H1 (cell line): ENCODE measurements around the gene CLEC16A. TPM values are rescaled to one million over a fixed set of nuclear protein-coding genes. Genes with fewer than 3 reads are reported as not detected.

Experiments used
- CTCF ChIA-PET: fragments of 300-600 bp; sonication (Branson Sonifier 250); formaldehyde crosslinking; loops from one replicate; lab custom pipeline; 2021; ENCODE audit not compliant: partially characterized antibody; lab: Charles Lee
- POLR2A ChIA-PET: fragments of 300-600 bp; sonication (Branson Sonifier 250); formaldehyde crosslinking; loops from one replicate; lab custom pipeline; 2021; ENCODE audit warnings: inconsistent platforms; ENCODE audit not compliant: partially characterized antibody; lab: Charles Lee
- DNase-seq, 2 experiments: peaks; one replicate each; pipeline versions ENCODE4 v3.0.0 to v3.0.0-alpha.2; 2010 to 2022; ENCODE audit warnings: low spot score in 2 of 2, low read depth in 1 of 2, mixed read lengths in 1 of 2
- FAIRE-seq: peaks from 2 replicates; lab custom pipeline; 2011; peaks lifted over from hg19 to GRCh38; lab: Jason Lieb, UNC
- H2AFZ ChIP-seq: 2 replicates; pipeline ENCODE4 v1.8.1; 2012; ENCODE audit warnings: low read length, inconsistent platforms
- H2AK5ac ChIP-seq: 2 replicates; pipeline ENCODE4 v1.6.1; 2013; ENCODE audit warnings: low read depth, low read length
- H2BK120ac ChIP-seq: replicated peaks from 2 replicates; pipeline ENCODE3; 2013; ENCODE audit warnings: low read depth, low read length, inconsistent platforms
- H2BK12ac ChIP-seq: 2 replicates; pipeline ENCODE4 v1.6.1; 2013; ENCODE audit warnings: low read depth, low read length
- H2BK15ac ChIP-seq: 2 replicates; pipeline ENCODE4 v1.6.1; 2013; ENCODE audit warnings: low read length
- H2BK20ac ChIP-seq: 2 replicates; pipeline ENCODE4 v1.6.1; 2013; ENCODE audit warnings: low read length
- H2BK5ac ChIP-seq: 2 replicates; pipeline ENCODE4 v1.6.1; 2013; ENCODE audit warnings: low read depth, low read length
- H3K14ac ChIP-seq: 2 replicates; pipeline ENCODE4 v1.6.1; 2013; ENCODE audit warnings: inconsistent platforms; ENCODE audit not compliant: insufficient read length
- H3K18ac ChIP-seq: 2 replicates; pipeline ENCODE4 v1.6.1; 2013; ENCODE audit warnings: low read length; ENCODE audit errors: extremely low read depth
- H3K23ac ChIP-seq: 2 replicates; pipeline ENCODE4 v1.6.1; 2013; ENCODE audit warnings: inconsistent platforms; ENCODE audit not compliant: insufficient read length
- H3K23me2 ChIP-seq: 2 replicates; pipeline ENCODE4 v1.6.1; 2013; ENCODE audit warnings: low read depth, low read length
- H3K27ac ChIP-seq: 2 replicates; pipeline ENCODE4 v1.6.1; 2011; ENCODE audit warnings: low read depth, low read length, inconsistent platforms
- H3K27me3 ChIP-seq, 4 experiments: replicated peaks in 1 of 4; 1 replicate in 1 of 4; 2 replicates in 3 of 4; pipeline versions ENCODE4 v1.6.1 to v1.8.1; 2011 to 2013; ENCODE audit warnings: low read length in 3 of 4, mild to moderate bottlenecking in 3 of 4, inconsistent platforms in 2 of 4, mixed read lengths in 2 of 4, moderate library complexity in 1 of 4; ENCODE audit not compliant: control insufficient read depth in 3 of 4, insufficient read depth in 3 of 4; ENCODE audit errors: extremely low read depth in 1 of 4
- H3K36me3 ChIP-seq, 4 experiments: 2 replicates each; pipeline versions ENCODE4 v1.6.1 to v1.8.1; 2011 to 2013; ENCODE audit warnings: mild to moderate bottlenecking in 4 of 4, low read length in 3 of 4, moderate library complexity in 2 of 4, control low read depth in 1 of 4, inconsistent platforms in 1 of 4; ENCODE audit not compliant: insufficient read depth in 4 of 4, control insufficient read depth in 2 of 4
- H3K4ac ChIP-seq: replicated peaks from 2 replicates; pipeline ENCODE3; 2013; ENCODE audit warnings: low read length, low read depth, mixed read lengths, inconsistent platforms; ENCODE audit not compliant: insufficient read length
- H3K4me1 ChIP-seq, 4 experiments: replicated peaks in 1 of 4; 1 replicate in 1 of 4; 2 replicates in 3 of 4; pipeline versions ENCODE4 v1.6.1 to v1.8.1; 2011 to 2013; ENCODE audit warnings: low read length in 3 of 4, inconsistent platforms in 2 of 4, mixed read lengths in 1 of 4; ENCODE audit not compliant: insufficient read depth in 4 of 4, control insufficient read depth in 3 of 4
- H3K4me2 ChIP-seq, 2 experiments: 2 replicates each; pipeline versions ENCODE4 v1.6.1 to v1.8.1; 2011 to 2013; ENCODE audit warnings: low read depth in 2 of 2, low read length in 2 of 2, control low read depth in 1 of 2, inconsistent platforms in 1 of 2, mild to moderate bottlenecking in 1 of 2; ENCODE audit not compliant: insufficient read depth in 1 of 2
- H3K4me3 ChIP-seq, 4 experiments: fragments of 200-600, 300-600 bp in 1 of 4; sonication (generic), shearing (Covaris generic), sonication (Bioruptor Twin) in 1 of 4; 2 replicates each; pipeline versions ENCODE4 v1.5.1 to v1.8.1; 2011 to 2016; ENCODE audit warnings: low read length in 4 of 4, low read depth in 3 of 4, control low read depth in 2 of 4, inconsistent platforms in 2 of 4, mild to moderate bottlenecking in 2 of 4, mixed read lengths in 1 of 4, moderate library complexity in 1 of 4; ENCODE audit not compliant: insufficient read depth in 2 of 4; ENCODE audit errors: extremely low read depth in 1 of 4
- H3K56ac ChIP-seq: replicated peaks from 2 replicates; pipeline ENCODE3; 2013; ENCODE audit warnings: low read depth, mild to moderate bottlenecking, mixed read lengths, low read length, inconsistent platforms; ENCODE audit not compliant: insufficient read length
- H3K79me1 ChIP-seq: 2 replicates; pipeline ENCODE4 v1.6.1; 2013; ENCODE audit warnings: low read depth, low read length, control low read depth
- H3K79me2 ChIP-seq, 2 experiments: 2 replicates each; pipeline versions ENCODE4 v1.6.1 to v1.8.1; 2012 to 2013; ENCODE audit warnings: low read length in 2 of 2, mild to moderate bottlenecking in 2 of 2, inconsistent platforms in 1 of 2; ENCODE audit not compliant: insufficient read depth in 2 of 2, control insufficient read depth in 1 of 2
- H3K9ac ChIP-seq, 4 experiments: replicated peaks in 1 of 4; 1 replicate in 1 of 4; 2 replicates in 3 of 4; pipeline versions ENCODE4 v1.6.1 to v1.8.1; 2011 to 2013; ENCODE audit warnings: low read depth in 3 of 4, low read length in 3 of 4, control low read depth in 2 of 4, mild to moderate bottlenecking in 2 of 4, moderate library complexity in 2 of 4, inconsistent platforms in 1 of 4; ENCODE audit errors: extremely low read depth in 1 of 4
- H3K9me3 ChIP-seq, 2 experiments: 2 replicates each; pipeline versions ENCODE4 v1.6.1 to v1.8.1; 2012 to 2013; ENCODE audit warnings: mild to moderate bottlenecking in 2 of 2, moderate library complexity in 2 of 2, control low read depth in 1 of 2, inconsistent platforms in 1 of 2, low read depth in 1 of 2, low read length in 1 of 2, mixed read lengths in 1 of 2; ENCODE audit not compliant: insufficient read depth in 2 of 2
- H4K20me1 ChIP-seq, 2 experiments: replicated peaks in 1 of 2; 2 replicates each; pipeline versions ENCODE3 to v1.8.1; 2011 to 2013; ENCODE audit warnings: inconsistent platforms in 2 of 2, low read length in 2 of 2, mild to moderate bottlenecking in 1 of 2; ENCODE audit not compliant: insufficient read depth in 2 of 2, control insufficient read depth in 1 of 2
- H4K5ac ChIP-seq: 2 replicates; pipeline ENCODE4 v1.6.1; 2013; ENCODE audit warnings: low read length, low read depth, mixed read lengths, inconsistent platforms; ENCODE audit not compliant: insufficient read length
- H4K8ac ChIP-seq: 2 replicates; pipeline ENCODE4 v1.8.0; 2013; ENCODE audit warnings: mild to moderate bottlenecking, moderate library complexity, low read length, inconsistent platforms; ENCODE audit not compliant: insufficient read depth; ENCODE audit errors: extremely low read depth
- H4K91ac ChIP-seq: replicated peaks from 2 replicates; pipeline ENCODE3; 2013; ENCODE audit warnings: low read length, mixed read lengths, inconsistent platforms; ENCODE audit not compliant: insufficient read length
- ASH2L ChIP-seq: fragments of 200-600, 300-600 bp; sonication (generic); IDR thresholded peaks from one replicate; pipeline ENCODE4 v1.7.1; 2017; ENCODE audit warnings: low read length
- HDAC6 ChIP-seq: IDR thresholded peaks from one replicate; pipeline ENCODE4 v1.7.1; 2012; ENCODE audit warnings: low read depth, mild to moderate bottlenecking, inconsistent platforms, low read length, moderate library complexity
- SIN3A ChIP-seq, 2 experiments: IDR thresholded peaks in 1 of 2; conservative IDR thresholded peaks in 1 of 2; 2 replicates each; pipeline ENCODE4 v1.6.1; 2011 to 2012; ENCODE audit warnings: low read length in 2 of 2, improper control_type of control experiment in 1 of 2, low read depth in 1 of 2, mild to moderate bottlenecking in 1 of 2
- SIRT6 ChIP-seq: IDR thresholded peaks from one replicate; pipeline ENCODE4 v1.7.1; 2012; ENCODE audit warnings: low read length, inconsistent platforms
- WGBS, 2 experiments: shearing (Covaris generic) in 1 of 2; methylation state at CpG; one replicate each; pipeline versions ENCODE4 v1.1.6 to v1.1.7; 2013 to 2015; ENCODE audit warnings: low lambda C conversion rate in 2 of 2, mixed read lengths in 2 of 2, inconsistent platforms in 1 of 2, low coverage in 1 of 2, missing lambda C conversion rate in 1 of 2; ENCODE audit not compliant: insufficient replicate concordance in 2 of 2, insufficient coverage in 1 of 2, insufficient read length in 1 of 2; ENCODE audit errors: extremely low coverage in 1 of 2, missing lambda C conversion rate in 1 of 2; 5-methylcytosine and 5-hydroxymethylcytosine counted together
- polyA plus RNA-seq, 7 experiments: library from polyadenylated mRNA; depleted of rRNA in 3 of 7; stranded (reverse) in 5 of 7; unstranded in 2 of 7; fragments of >200 nt in 5 of 7; fragments of 200-250 nt in 2 of 7; gene quantifications; 1 replicate in 5 of 7; 2 replicates in 1 of 7; 4 replicates in 1 of 7; pipeline versions ENCODE4 v1.2.1 to v1.2.3, GENCODE V29; 2011 to 2013; ENCODE audit warnings: missing spikeins in 2 of 7, mixed read lengths in 2 of 7
- total RNA-seq: library from RNA; stranded (reverse); fragmentation: NEBNext Ultra II Directional; extraction: Animal tissue kit (Norgen Biotek cat#: 25700); gene quantifications from 2 replicates; pipeline ENCODE4 v1.2.1, GENCODE V29; 2021

The CLEC16A gene
- total and polyA plus RNA-seq, 2 of the 8 experiments (the other 6 are each of a cell fraction or from before 2014, with no cell fraction given): 7.6 to 19.3 TPM

DNA sequence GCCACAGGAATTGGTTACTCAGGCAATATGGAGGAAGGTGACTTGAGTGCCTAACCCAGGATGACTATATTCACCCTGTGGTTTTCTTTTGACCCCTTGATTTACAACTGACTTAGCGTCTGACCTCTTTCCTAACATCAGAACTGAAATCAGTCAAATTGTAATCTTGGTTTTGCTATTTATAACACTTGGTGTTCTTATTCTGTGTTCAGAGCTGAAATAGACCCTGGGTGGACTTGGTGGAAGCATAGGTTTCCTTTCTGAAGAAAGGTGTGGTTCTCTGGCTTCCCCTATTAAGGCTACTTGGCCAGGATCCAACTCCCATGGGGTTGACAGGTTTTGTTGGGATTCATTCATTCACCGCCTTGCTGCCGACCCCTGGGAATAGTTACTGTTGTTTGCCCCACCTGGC lies 80.8 kb downstream of the CLEC16A start:
- H3K56ac ChIP-seq: no peak overlapping the region
- no peaks in the 10 kb centered on the region for H3K79me2 ChIP-seq
- peaks cover 0 to 3% (median 2%) of the 10 kb centered on the region in 4 experiments; a peak in 3 of 8 replicates for H3K36me3 ChIP-seq
- FAIRE-seq (no peak), DNase-seq (no peak)
- H4K8ac ChIP-seq: no peak overlapping the region
- no peak overlapping the region for H4K5ac ChIP-seq
- CTCF ChIA-PET: interaction anchor here (0.7 to 1.9 kb wide), 3 partner anchors 10 to 41 kb away, joined by 3 to 6 read pairs (median 3); no protein-coding TSS in a partner anchor
- no peak overlapping the region for H2AFZ ChIP-seq
- no peak overlapping the region for H3K4me3 ChIP-seq
- H2BK12ac ChIP-seq: no peak overlapping the region
- POLR2A ChIA-PET: interaction anchor here (0.6 to 1.2 kb wide), 2 partner anchors 9 to 558 kb away, joined by 3 to 5 read pairs; no protein-coding TSS in a partner anchor
- H3K23ac ChIP-seq: no peak overlapping the region
- H3K27ac ChIP-seq: no peak overlapping the region
- H3K27me3 ChIP-seq: no peaks in the 10 kb centered on the region
- H3K14ac ChIP-seq: no peak overlapping the region
- H2BK20ac ChIP-seq: no peak overlapping the region
- no peaks in the 10 kb centered on the region for H3K9me3 ChIP-seq
- H3K79me1 ChIP-seq: no peaks in the 10 kb centered on the region
- H3K18ac ChIP-seq: no peak overlapping the region
- H3K9ac ChIP-seq: no peak overlapping the region
- H3K4ac ChIP-seq: no peak overlapping the region
- no peak overlapping the region for H4K91ac ChIP-seq
- H2BK120ac ChIP-seq: no peak overlapping the region
- no peak overlapping the region for H2AK5ac ChIP-seq
- 91% methylated on average over 3 of the region's 3 CpGs; no CpG with 5 or more reads in 1 of the 2 experiments for WGBS, 2 experiments
- no peaks in the 10 kb centered on the region for H4K20me1 ChIP-seq
- no peak overlapping the region for H2BK15ac ChIP-seq
- H3K4me2 ChIP-seq: no peak overlapping the region
- peaks cover 0 to 2% (median 0%) of the 10 kb centered on the region in 4 experiments; a peak in 1 of 7 replicates for H3K4me1 ChIP-seq
- H2BK5ac ChIP-seq: no peak overlapping the region
- H3K23me2 ChIP-seq: no peaks in the 10 kb centered on the region
- no peak for TF ChIP-seq SIN3A (conservative IDR thresholded peaks at IDR 0.05 in 1 of 2, IDR thresholded peaks at IDR 0.05 in 1 of 2; ENCODE audit: low read depth in 1 of 2, low read length in 2 of 2)
- no peak for TF ChIP-seq HDAC6
- no peak for TF ChIP-seq ASH2L
- no peak for TF ChIP-seq SIRT6
- TF ChIP-seq, all 59 proteins: peak for 0
